D341Med (cell line): ENCODE measurements around the gene RANBP17.

Experiments used
- DNase-seq: peaks from one replicate; pipeline ENCODE4 v3.0.0; 2012; ENCODE audit warnings: low spot score

Gene RANBP17

DNA sequence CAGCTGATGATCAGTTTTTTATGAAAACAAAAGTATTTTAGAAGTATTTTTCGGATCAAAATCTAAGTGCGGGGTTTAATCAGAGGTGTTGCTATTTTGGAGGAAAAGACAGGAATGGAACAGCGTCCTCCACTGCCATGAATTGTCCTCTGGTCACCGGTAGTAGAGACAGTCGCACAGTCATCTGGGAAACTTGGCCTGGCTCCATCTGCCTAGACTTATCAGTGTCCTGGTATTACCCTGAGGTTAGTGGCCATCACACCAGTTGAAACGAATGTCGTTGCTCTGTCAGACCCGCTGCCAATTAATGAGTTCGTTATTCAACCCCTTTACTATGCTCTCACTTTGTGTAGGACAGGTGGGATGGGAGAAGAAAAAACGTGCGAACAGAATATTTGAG lies 455.4 kb downstream of the RANBP17 start:
- DNase-seq, result no peak

DNA sequence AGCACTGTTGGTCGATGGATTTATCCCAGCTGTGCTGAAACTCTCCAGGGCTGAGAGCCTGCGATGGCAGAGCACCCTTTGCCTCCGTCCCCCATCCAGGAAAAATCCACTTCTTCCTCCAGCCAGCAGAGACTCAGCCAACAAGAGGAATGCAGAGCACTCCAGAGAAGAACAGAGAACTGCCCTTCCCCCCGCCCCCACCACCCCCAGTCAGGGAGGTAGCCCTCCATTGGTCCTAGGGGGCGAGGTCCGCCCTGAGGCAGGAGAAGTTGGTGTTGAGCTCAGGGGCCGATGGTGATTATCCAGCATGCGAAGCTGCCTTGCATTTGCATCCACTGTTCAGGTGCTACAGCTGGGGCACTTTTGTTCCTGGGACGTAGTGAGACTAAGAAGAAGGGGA lies 456.2 kb downstream of the RANBP17 start:
- DNase-seq, result no peak

DNA sequence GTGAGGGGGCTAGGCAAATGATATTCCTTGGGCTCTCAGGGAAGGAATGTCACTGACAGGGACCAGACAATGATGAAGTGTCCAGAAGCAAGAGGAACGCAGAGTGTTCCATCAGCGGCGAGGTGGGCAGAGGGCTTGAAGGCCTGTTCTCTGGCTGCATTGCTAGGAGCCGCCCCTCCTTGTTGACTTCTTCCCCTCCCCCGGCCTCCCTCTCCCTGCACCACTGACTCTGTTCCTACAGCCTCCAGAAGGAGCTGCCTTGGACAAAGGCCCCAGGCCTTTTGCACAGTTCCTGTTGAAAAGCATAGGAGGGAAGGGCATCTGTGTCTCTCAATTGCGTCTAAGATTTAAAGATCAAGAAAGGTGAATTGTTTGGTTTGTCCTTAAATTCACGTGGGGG lies 459.6 kb downstream of the RANBP17 start:
- no peak for DNase-seq

DNA sequence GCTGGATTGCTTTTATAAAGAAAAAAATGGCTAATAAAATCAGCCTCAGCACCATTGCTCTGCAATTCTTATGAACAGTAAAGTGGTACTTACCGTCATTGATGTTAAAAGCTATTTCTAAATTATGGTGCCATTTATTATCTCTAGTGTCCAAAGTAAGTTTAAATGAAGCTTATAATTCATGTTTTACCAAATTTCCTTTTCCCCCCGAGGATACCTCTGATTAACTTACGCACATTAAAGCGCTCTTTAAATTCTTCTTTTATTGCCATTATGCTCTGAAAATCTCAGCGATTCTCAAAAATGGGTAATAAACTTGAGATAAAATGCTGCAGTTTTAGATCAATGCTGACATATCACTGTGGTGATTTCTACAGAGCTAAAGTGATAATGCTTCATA lies 460.7 kb downstream of the RANBP17 start:
- no peak for DNase-seq

DNA sequence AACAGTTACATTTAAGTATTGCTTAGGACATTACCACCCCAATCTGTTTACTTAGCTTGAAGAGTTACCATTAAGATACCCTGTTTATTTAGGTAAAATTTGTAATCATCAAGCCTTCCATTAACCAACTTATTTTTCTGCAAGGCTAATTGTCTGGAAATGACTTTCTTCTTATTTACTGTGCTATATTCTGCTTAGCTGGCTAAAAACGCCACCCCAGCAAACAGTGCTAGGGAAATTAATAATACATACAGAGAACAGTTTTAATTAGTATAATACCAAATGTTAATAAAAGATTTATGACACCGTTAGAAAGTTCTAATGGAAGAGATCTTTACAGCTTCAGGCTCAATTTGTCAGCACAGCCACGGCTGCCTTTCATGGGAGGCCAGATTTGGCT lies 461.2 kb downstream of the RANBP17 start:
- no peak for DNase-seq

DNA sequence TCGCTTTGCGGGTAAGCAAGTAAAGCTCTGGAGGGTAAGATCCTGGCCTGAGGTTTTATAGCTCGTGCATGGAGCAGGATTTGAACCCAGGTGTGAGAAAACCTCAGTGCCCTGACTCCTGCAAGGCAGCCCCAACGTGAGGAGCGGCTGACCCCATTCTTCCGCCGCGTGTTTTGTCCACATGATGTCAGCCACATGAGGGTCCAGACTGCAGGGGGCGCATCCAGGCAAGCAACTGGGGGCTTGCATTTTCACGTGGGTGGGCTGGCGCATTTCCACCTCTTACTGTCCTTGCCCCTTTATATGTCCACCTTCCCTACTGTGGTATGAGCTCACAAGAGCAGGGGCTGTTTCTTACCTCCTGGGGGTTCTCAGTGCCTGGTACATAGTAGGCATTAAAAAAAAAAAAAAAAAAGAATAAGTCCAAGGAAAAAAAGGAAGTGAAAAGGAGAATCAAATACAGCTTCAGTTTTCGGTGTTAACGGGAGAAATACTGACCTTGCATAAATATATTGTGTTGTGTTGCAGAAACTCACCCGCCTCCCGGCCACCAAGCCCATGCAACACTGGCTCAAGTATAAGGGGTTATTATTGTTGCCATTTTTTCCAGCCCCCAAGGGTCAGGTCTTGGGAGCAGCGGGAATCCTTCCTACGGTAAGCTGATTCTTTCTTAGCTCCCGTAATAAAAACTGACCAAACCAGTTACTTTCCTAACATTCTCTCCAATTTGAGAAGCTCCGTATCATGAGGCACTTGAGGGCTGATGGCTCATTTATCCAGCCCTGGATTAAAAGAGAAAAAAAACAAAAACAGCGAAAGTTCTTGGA lies 462.2 kb downstream of the RANBP17 start:
- DNase-seq, result no peak

DNA sequence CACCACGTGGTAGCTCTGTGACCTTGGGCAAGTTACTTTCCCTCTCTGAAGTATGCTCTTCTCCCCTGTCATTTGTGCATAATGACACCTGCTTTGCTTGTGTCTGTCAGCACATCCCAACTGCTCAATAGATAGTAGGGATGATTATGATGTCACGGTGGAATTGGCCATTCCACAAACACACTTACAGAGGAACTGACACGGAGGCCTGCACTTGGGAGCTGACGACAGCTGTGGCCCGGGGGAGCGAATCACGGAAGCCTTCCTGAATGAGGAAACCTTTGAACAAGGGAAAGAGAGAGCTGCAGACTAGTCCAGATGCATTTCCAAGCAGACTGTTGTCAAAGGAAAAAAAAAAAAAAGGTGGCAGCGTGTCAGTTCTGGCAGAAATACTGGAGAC lies 468.2 kb downstream of the RANBP17 start:
- DNase-seq, result no peak

DNA sequence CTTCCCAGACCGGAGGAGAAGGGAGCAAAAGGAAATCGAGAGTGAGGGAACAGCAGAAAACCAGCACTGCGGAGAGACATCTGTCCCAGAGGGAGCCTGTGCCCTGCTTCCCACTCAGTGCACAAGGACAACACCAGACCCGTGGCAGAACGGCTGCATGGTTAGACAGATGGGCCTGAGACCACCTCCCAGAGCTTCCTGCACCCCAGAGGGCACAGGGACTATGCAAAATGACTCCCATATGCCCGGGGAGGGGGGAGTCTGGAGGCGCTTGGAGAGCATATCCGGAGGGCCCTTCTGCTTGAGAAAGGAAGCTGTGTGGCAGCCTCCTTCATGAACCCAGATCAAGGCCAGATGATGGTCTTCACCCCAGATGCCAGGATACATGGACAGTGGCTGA lies 473.8 kb downstream of the RANBP17 start:
- no peak for DNase-seq

DNA sequence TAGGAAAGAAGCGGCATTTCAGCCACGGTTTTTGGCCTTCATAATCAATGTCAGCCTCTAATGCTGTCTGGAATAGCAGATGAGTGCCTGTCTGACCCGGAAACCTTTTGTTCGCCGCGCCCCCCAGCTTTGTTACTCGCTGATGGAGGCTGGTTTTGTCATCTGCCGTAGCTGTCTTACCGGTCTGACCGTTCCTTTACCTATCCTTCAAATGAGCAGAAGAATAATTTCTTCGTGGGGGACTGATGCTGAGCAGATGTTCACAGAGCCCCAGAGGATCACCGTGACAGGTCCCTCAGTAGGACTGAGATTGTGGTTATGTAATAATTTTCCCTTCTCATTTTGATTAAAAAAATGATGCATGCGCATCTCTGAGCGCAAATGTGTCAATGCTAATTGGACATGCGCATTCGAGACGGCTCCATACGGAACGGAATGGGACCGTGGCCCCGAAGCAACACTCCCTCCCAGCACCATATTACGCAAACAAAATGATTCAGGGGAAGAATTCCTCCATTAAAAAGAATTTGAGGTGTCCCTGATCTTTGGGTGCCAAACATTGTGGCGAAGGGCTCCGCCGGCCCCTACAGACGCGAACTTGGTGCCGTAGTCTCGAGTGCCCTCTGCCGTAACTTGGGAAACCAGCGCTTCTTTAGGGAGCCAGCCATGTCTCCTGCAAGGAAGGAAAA lies 474.8 kb downstream of the RANBP17 start:
- peak; percentile 60 for DNase-seq

DNA sequence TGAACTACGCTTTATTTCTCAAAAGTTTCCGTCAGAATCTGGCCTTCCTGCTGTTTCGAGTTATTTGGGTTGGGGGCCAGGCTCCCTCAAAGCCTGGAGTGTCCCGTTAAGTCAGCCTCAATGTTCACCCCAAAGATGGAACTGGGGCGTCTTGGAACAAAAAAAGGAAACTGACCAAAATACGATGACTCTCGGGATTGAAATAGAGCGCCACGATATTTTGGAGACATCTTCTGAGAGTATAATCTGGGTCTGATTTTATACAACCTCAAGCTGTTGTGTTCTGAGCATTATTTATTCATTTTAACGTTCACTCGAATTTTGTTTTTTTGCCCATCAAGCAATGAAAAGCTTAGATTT lies 475.4 kb downstream of the RANBP17 start:
- DNase-seq, result no peak

DNA sequence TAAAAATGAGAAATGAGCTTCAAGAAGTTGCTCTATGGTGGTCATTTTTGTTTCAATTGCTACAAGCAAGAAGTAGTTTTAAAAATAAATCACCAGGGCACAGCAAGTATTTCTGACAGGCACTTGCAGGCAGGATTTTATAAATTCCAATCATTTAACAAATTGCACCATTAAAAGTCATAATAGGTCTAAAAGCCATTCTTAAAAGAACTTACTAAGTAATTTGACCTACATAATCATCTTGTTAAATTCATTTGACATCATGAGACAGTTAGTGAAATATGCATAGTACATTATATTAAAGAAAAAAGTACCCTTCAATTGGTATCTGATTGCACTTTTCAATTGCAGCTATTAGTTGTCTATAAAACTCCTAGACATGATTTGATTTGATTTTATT lies 478.2 kb downstream of the RANBP17 start:
- no peak for DNase-seq

DNA sequence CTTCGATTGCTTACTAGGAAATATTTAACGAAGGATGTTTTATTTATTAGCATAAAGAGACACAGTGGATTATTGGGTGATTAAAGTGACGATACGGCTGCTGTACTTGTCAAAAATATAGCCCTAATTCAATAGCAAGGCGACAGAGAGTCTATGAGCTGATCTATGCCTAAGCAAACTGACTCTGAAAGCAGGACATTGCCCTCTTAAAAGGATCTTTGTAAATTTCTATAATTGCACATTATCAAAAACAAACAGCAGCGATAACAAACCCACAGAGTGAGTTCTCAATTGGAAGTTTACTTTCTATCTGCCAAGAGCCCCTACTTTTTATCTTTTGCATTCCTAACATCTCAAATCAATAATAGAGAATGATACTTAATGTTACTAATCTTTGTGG lies 478.7 kb downstream of the RANBP17 start:
- no peak for DNase-seq

DNA sequence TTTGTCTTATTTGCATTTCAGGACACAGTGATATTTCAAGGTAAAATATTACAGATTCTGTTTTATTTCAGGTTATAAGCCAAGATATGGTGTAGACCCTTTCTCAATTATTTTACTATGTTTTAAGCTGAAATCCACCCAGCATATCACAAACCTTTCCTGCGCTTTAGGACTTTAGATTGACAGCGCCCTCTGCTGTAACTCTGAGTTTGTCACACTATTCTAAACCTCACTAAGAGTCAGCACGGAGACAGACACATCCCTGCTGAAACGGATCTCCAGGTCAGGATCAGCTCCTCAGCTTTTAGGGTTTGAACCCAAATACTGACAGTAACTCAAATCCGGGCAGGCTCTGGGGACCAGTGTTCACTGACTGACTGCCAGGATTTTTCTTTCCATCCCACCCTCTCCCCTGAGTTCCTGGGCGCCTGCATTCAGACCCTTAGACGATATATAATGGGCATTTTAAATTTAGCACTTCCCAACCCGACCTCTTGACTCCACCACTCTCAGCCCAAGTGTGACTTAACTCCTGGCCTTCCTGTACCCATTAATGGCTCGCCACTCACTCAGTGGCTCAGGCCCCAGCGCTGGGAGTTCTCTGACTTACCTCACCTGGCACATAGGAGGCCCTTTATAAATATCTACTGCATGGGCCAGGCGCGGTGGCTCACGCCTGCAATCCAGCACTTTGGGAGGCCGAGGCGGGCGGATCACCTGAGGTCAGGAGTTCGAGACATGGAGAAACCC lies 480.7 kb downstream of the RANBP17 start:
- DNase-seq, result peak; percentile 67

DNA sequence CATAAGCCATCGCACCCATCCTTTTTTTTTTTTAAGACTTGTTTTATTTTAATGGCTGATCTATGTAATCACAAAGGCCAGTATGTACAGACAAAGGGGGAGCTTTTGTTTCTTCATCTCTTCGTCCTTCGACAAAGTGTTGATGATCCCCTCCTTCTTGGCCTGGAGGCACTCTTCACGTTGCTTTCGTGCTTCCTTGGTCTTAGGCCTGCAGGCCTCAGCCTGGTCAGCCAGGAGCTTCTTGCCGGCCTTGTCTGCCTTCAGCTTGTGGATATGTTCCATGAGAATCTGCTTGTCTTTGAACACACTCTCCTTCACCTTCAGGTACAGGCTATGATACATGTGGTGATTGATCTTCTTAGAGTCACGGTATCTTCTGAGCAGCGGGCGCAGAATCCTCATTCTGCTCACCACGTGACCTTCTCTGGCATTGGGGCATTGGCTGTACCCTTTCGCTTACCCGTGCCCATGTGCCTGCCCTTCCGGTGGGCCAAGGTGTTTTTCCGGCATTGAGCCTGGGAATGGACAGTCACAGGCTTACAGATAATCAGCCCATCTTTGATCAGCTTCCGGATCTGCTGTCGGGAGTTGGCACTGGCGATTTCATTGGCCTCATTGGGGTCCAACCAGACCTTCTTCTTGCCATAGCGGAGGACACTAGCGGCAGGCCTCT lies 483.3 kb downstream of the RANBP17 start:
- DNase-seq, result no peak
